Activated CD4-positive, alpha-beta T cell treated with anti-CD3 and anti-CD28 coated beads, Interleukin-2, amount 50 U/mL, for 48 hours (primary cell): ENCODE data around the gene ATCAY.
"Not testable (repeated sequence)": the region's sequence is repeated elsewhere in the genome, so short reads cannot be mapped to it uniquely, and the experiment has no call there.

Experiments
- DNase-seq, 2 experiments: peaks; one replicate each; pipeline ENCODE4 v3.0.0-alpha.2; 2020

The ATCAY gene

GRCh38 chr19:3949997-3950859, 69.7 kb downstream of the ATCAY start:
- no peak for DNase-seq

- no peak for DNase-seq
Measured at GRCh38 chr19:3950871-3951861, 70.7 kb downstream of the ATCAY start.

- DNase-seq: not testable (repeated sequence)
Measured at GRCh38 chr19:3952755-3953276, 72.3 kb downstream of the ATCAY start.

- DNase-seq: no peak
Measured at GRCh38 chr19:3954107-3954506, 73.6 kb downstream of the ATCAY start.

GRCh38 chr19:3955276-3955675, 74.8 kb downstream of the ATCAY start:
- not testable (repeated sequence) for DNase-seq

- DNase-seq: no peak
Measured at GRCh38 chr19:3955688-3956087, 75.2 kb downstream of the ATCAY start.

- DNase-seq: no peak
Measured at GRCh38 chr19:3958836-3959765, 78.6 kb downstream of the ATCAY start.

GRCh38 chr19:3959766-3960131, 79.3 kb downstream of the ATCAY start:
- no peak for DNase-seq

GRCh38 chr19:3961007-3961406, 80.5 kb downstream of the ATCAY start:
- no peak for DNase-seq

- DNase-seq: no peak
Measured at GRCh38 chr19:3963458-3964255, 83.2 kb downstream of the ATCAY start.

GRCh38 chr19:3964256-3965194, 84.0 kb downstream of the ATCAY start:
- DNase-seq: no peak

GRCh38 chr19:3966051-3967017, 85.8 kb downstream of the ATCAY start:
- no peak for DNase-seq

GRCh38 chr19:3967983-3968382, 87.5 kb downstream of the ATCAY start:
- DNase-seq: not testable (repeated sequence)

- no peak for DNase-seq
Measured at GRCh38 chr19:3968556-3969434, 88.3 kb downstream of the ATCAY start.

- no peak for DNase-seq
Measured at GRCh38 chr19:3969435-3970312, 89.2 kb downstream of the ATCAY start.

GRCh38 chr19:3970313-3970807, 89.9 kb downstream of the ATCAY start:
- DNase-seq: no peak
